GM12878 (cell line): ENCODE measurements around the gene TTLL8. TPM values are rescaled to one million over a fixed set of nuclear protein-coding genes. Genes with fewer than 3 reads are reported as not detected.

Source experiments
- E4F1 ChIP-seq: fragments of 450-650 bp; IDR thresholded peaks from 2 replicates; pipeline ENCODE4 v1.6.1; 2018; ENCODE audit warnings: borderline replicate concordance, mild to moderate bottlenecking; ENCODE audit not compliant: partially characterized antibody
- LARP7 ChIP-seq: fragments of 450-650 bp; IDR thresholded peaks from 2 replicates; pipeline ENCODE4 v1.6.1; 2017; ENCODE audit warnings: mild to moderate bottlenecking
- MEF2B ChIP-seq: fragments of 450-650 bp; IDR thresholded peaks from 2 replicates; pipeline ENCODE4 v1.6.1; 2018; ENCODE audit warnings: mild to moderate bottlenecking, moderate library complexity; ENCODE audit not compliant: partially characterized antibody, poor library complexity, severe bottlenecking
- POLR2AphosphoS5 ChIP-seq: IDR thresholded peaks from 2 replicates; pipeline ENCODE4 v1.6.1; 2011; ENCODE audit warnings: mild to moderate bottlenecking, low read length, inconsistent platforms
- WRNIP1 ChIP-seq: IDR thresholded peaks from 2 replicates; pipeline ENCODE4 v1.6.1; 2011; ENCODE audit warnings: low read depth, low read length, improper control_type of control experiment, borderline replicate concordance
- polyA plus RNA-seq, 11 experiments: library from polyadenylated mRNA; depleted of rRNA in 4 of 11; unstranded in 6 of 11; stranded (reverse) in 5 of 11; fragments of >200 nt; fragmentation: Nextera tagmentation in 4 of 11; fragmentation: Illumina TruSeq in 1 of 11; extraction: Ambion mirVana in 4 of 11; extraction: Trizol in 1 of 11; gene quantifications; 1 replicate in 1 of 11; 2 replicates in 10 of 11; pipeline versions ENCODE4 v1.2.1 to v1.2.3, GENCODE V29; 2011 to 2016; ENCODE audit warnings: inconsistent platforms in 2 of 11, missing spikeins in 2 of 11, low read depth in 1 of 11
- total RNA-seq, 4 experiments: library from RNA; depleted of rRNA in 3 of 4; stranded (reverse); fragments of >200 nt in 3 of 4; fragmentation: Illumina TruSeq in 1 of 4; extraction: Trizol in 1 of 4; gene quantifications; 2 replicates each; pipeline versions ENCODE4 v1.2.1 to v1.2.3, GENCODE V29; 2013 to 2021
- TF ChIP-seq, protein P1 (sequence below): IDR thresholded peaks from 2 replicates; pipeline ENCODE4 v1.6.1; 2012; ENCODE audit warnings: low read depth, low read length, improper control_type of control experiment

TTLL8 gene
- total and polyA plus RNA-seq, 10 of the 15 experiments (the other 5 are each of a cell fraction or from before 2014, with no cell fraction given): not detected

DNA sequence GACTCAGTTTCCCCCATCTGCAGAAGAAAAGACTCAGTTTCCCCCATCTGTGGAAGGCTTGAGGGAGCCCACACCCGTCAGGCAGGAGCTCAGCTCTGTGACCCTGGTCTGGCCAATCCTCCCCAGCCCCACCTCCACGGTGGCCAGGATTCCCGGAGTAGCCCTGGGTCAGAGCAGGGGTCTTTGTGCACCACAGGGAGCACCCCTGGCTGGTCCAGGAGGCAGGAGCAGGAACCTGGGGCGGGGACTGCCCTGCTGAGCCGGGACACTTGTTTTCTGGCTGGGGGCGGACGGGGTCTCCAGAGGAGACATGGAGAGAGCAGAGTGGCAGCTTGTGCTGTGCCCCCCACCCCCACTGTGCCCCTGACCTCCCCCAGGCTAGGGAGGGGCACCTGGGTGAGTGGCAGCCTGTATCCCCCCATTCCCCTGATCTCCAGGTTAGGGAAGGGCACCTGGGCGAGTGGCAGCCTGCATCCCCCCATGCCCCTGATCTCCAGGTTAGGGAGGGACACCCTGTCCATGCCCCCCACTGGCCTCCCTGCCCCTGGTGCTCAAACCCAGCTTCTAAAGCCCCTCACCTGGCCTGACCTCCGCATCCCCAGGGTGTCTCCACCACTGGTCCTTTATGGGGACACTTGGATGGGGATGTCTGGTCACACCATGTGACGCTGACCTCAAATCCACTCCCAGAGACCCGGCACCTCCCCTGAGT, 64.3 kb downstream of the TTLL8 start (continued):
- TF ChIP-seq, protein P1, sequence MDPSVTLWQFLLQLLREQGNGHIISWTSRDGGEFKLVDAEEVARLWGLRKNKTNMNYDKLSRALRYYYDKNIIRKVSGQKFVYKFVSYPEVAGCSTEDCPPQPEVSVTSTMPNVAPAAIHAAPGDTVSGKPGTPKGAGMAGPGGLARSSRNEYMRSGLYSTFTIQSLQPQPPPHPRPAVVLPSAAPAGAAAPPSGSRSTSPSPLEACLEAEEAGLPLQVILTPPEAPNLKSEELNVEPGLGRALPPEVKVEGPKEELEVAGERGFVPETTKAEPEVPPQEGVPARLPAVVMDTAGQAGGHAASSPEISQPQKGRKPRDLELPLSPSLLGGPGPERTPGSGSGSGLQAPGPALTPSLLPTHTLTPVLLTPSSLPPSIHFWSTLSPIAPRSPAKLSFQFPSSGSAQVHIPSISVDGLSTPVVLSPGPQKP: no peak
- TF ChIP-seq WRNIP1 (no peak), POLR2AphosphoS5 (no peak), LARP7 (no peak), MEF2B (no peak), E4F1 (no peak)
- TF ChIP-seq, all 136 proteins: peak for 0
